Cortex of kidney (tissue), 1 donor: ENCODE results near the gene THUMPD3.

Source experiments
- DNase-seq: peaks from one replicate; lab custom pipeline; 2025; lab: John Stamatoyannopoulos, UW

The THUMPD3 gene

DNA sequence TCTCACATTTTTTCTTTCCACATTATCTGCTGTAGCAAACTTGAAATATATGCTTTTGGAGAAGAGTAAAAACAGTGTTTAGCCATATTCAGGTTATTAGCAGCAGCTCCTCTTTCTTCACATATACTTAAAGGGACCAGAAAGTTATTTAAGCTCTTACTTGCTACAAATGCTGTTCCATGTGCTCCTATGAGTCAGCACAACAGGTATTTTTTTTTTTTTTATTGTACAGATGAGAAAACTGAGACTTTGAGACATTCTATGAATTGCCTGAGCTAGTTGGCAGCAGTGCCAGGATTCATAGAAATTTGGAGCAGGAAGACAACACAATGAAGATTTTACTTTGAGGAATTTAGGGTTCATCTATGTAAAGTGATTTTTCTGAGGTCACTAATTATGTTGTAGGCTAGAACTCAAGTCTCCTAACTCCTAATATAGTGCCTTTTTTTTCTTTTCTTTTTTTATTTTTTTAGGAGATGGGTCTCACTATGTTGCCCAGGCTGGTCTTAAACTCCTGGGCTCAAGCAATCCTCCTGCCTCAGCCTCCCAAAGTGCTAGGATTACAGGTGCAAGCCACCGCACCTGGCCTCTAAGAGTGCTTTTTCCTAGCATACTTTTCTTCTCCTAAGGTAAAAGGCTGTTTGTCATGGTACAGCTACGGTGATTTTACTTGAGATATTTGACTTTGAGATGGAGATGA, 58.1 kb downstream of the THUMPD3 start:
- DNase-seq: no peak

DNA sequence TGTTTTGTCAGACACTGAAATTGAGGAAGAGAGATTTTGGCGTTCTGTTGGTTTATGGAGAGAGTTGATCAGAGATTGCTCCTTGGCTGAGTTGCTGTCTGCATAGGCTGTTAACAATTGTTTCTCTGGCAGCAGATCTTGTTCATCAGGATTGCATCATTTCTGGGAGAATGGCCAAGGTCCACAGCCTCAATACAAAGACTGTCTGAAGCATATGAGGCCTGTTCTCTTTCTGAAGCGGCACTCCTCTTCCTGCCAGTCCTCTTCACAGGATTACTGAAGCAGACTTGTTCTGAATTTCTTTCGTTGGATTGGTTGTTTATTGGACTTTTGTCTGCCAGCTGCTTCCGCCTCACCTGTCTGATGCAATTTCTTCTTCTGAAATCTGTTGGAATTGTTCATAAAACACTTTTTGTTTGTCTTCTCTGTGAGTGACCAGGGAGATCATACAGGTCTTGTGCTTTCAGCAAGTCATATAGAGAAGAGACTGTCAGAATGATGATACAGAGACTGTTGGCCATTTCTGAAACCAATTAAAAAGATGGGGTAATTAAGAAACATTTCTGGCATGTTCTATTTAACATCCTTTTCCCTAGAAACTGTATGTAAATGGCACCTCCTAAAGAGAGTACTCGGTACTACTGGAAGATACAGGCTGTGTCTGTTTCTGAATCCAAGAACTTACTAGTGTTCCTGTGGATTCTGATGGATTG, 60.0 kb downstream of the THUMPD3 start:
- DNase-seq: no peak

DNA sequence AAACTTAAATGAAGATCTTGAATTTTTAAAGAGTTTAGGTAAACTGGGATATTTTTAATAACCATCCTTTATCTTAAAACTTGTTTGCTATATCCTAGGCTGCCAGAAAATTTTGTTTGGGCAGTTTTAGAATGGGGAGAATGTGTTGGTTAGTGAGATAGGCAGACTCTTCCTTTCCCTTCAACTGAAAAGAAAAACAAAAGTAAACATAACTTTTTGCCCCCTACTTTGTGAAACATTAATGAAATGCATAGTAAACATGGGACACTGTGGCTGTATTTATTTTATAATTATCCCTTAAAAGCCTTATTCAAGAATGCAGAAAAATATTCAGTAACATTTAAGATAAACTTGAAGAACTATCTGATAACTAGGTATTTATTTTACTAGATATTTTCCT, 65.6 kb downstream of the THUMPD3 start:
- DNase-seq: no peak

DNA sequence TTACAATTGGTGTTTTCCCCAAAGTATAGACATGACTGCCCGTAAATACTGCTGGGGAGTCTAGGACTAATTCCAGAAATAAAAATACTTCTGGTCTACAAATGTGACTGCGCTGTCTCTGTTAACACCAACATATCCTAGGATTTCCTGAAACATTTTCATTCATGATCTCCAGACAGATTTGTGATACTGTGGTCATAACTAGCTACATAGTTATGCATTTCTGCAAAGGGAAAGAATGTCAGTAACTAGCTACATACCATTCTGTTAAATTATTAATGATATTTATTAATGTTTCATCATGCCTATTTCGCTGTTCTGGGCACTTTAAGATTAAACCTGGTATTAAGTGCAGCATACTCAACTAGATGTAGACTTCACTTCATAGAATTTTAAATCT, 67.9 kb downstream of the THUMPD3 start:
- no peak for DNase-seq

DNA sequence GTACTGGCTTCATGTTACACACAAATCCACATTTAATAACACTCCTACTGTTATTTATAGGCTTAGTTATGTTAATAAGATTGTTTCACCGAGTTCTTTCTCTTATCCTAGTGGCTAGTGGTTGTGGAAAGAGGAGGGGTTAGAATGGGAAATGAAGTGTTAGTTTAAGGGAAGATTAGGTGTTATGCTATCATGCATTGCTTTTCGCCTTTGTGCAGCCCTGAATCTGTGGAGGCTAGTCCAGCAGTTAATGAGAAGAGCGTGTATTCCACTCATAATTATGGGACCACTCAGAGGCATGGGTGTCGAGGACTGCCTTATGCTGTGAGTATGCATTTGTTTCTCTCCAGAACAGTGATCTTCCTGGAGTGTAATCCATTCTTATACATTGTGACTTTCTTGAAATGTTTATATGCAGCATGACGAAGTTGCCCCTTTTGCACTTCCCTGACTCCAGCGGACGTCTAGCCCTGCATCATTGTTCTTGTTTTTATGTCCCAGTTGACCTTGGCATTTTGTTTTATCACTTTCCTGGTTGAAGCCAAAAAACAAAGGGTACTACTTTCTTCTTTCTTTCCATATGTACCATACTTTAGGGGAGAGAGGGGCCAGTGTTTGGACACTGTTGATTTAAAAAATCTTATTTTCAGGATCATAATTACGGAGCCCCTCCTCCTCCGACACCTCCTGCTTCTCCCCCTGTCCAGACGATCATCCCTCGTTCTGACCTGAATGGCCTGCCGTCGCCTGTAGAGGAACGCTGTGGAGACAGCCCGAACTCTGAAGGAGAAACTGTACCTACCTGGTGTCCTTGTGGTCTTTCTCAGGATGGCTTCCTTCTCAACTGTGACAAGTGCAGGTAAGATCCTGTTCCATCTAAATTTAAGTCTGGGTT, 71.0 kb downstream of the THUMPD3 start:
- DNase-seq: no peak

DNA sequence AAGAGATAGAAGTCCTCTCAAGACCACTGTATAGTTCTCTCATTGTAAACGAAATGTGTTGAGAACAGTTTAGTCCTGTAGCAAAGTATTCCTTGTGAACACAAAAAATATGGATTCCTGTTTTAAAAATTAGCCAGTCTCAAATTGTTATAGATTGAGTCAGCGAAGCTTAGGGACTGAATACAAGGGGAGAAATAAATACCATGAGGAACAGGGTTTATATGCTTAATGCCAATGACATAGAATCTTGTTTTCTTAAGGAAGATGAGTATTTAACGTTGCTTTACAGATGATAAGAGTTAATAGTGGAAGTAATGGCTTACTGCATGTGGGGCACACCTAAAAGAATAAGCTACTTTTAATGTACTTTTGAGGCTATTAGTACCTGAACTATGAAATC, 72.5 kb downstream of the THUMPD3 start:
- no peak for DNase-seq
